Measurements from ENCODE around the gene SH3RF1.

DNA sequence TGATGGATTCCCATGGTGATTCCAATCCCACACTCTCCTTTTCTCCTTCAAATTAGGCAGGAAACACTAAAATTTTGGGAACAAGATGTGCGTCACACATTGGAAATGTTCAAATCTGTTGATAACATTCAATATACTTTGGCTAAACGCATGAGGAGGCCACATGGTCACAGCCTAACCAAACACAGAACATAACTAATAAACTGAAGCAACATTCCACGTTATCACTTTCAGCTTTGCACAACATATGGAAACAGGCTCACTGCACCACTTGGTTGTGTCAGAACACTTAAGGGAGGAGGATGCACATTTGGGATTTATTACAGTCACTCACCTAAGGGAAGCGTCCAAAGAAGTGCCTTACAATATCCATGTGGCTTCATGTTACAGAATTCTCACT lies 4.7 kb downstream of the SH3RF1 start:
- TF ChIP-seq, protein P1, sequence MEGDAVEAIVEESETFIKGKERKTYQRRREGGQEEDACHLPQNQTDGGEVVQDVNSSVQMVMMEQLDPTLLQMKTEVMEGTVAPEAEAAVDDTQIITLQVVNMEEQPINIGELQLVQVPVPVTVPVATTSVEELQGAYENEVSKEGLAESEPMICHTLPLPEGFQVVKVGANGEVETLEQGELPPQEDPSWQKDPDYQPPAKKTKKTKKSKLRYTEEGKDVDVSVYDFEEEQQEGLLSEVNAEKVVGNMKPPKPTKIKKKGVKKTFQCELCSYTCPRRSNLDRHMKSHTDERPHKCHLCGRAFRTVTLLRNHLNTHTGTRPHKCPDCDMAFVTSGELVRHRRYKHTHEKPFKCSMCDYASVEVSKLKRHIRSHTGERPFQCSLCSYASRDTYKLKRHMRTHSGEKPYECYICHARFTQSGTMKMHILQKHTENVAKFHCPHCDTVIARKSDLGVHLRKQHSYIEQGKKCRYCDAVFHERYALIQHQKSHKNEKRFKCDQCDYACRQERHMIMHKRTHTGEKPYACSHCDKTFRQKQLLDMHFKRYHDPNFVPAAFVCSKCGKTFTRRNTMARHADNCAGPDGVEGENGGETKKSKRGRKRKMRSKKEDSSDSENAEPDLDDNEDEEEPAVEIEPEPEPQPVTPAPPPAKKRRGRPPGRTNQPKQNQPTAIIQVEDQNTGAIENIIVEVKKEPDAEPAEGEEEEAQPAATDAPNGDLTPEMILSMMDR (conservative IDR thresholded peaks at IDR 0.05; ENCODE audit: low read depth in 2 of 2): no peak
- TF ChIP-seq EZH2 (IDR thresholded peaks at IDR 0.05; ENCODE audit: low read depth, unreplicated experiment) (no peak), EZH2phosphoT487 (IDR thresholded peaks at IDR 0.05; ENCODE audit: unreplicated experiment) (no peak), JUNB (IDR thresholded peaks at IDR 0.05; ENCODE audit: unreplicated experiment) (no peak), REST (IDR thresholded peaks at IDR 0.05; ENCODE audit: unreplicated experiment) (no peak), STAT1 (IDR thresholded peaks at IDR 0.05; ENCODE audit: unreplicated experiment) (no peak), POLR2AphosphoS5 (IDR thresholded peaks at IDR 0.05; ENCODE audit: low read depth) (no peak), NANOG (IDR thresholded peaks at IDR 0.05; ENCODE audit: borderline replicate concordance) (no peak), CREB1 (CRISPR knock-in tag; IDR thresholded peaks at IDR 0.05; ENCODE audit: low read depth) (no peak)

All from GM23338 (cell line).